Erythroblast (primary cell): ENCODE measurements around the gene USP8.

ENCODE experiments used
- GATA1 ChIP-seq: IDR thresholded peaks from 2 replicates; pipeline ENCODE4 v1.6.1; 2011; ENCODE audit warnings: low read depth, mild to moderate bottlenecking, control low read depth, low read length, moderate library complexity
- POLR2A ChIP-seq: IDR thresholded peaks from 2 replicates; pipeline ENCODE4 v1.6.1; 2011; ENCODE audit warnings: mild to moderate bottlenecking, low read length

DNA sequence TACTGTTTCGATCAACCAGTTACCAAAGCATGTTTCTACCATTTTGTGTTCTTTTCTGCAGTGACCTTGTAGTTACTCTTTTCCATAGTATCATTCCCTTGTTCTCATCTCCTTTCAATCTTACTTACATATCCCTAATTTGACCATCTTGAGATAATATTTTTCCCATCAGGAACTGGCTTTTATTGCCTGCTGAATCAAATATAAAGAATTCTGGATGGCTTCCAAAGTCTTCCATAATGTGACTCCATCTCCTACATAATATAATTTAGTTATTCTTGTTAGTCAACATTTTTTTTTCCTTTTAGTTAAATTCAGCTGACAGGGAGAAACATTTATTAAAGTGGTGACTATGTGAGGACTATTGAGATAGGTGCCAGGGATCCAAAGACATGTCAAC lies 7.0 kb downstream of the USP8 start:
- TF ChIP-seq POLR2A (no peak), GATA1 (no peak)
